Measurements from ENCODE around the gene GPR162.

Gene GPR162

GRCh38 chr12:6823182-6824084 is 1.8 kb downstream of the GPR162 start:
- no peak for DNase-seq

GRCh38 chr12:6824085-6824775 is 2.6 kb downstream of the GPR162 start:
- DNase-seq: no peak

GRCh38 chr12:6824901-6825381 is 3.3 kb downstream of the GPR162 start:
- peak in 1 of 2 experiments; percentile 41 for DNase-seq

- DNase-seq: peak; percentile 78 to 88
Observed at GRCh38 chr12:6825398-6826124, 3.9 kb downstream of the GPR162 start.

GRCh38 chr12:6826125-6826733 is 4.6 kb downstream of the GPR162 start:
- DNase-seq: no peak

- no peak for DNase-seq
Observed at GRCh38 chr12:6826734-6827436, 5.3 kb downstream of the GPR162 start.

GRCh38 chr12:6827437-6827911 is 5.9 kb downstream of the GPR162 start:
- DNase-seq: peak; percentile 61 to 67

- DNase-seq: peak; percentile 43 to 48
Observed at GRCh38 chr12:6827982-6828780, 6.6 kb downstream of the GPR162 start, which contains the start of gene P3H3. P3H3 (plus strand) TSS chr12:6828407; CDS start chr12:6828441, 34 bp downstream.

GRCh38 chr12:6828781-6829535 is 7.3 kb downstream of the GPR162 start:
- DNase-seq: peak; percentile 35 to 59

GRCh38 chr12:6829536-6830220 is 8.1 kb downstream of the GPR162 start:
- peak in 1 of 2 experiments; percentile 59 for DNase-seq

- no peak for DNase-seq
Observed at GRCh38 chr12:6830286-6830890, 8.8 kb downstream of the GPR162 start.

- DNase-seq: no peak
Observed at GRCh38 chr12:6830999-6831398, 9.4 kb downstream of the GPR162 start.

- no peak for DNase-seq
Observed at GRCh38 chr12:6831450-6831995, 9.9 kb downstream of the GPR162 start.

- DNase-seq: no peak
Observed at GRCh38 chr12:6832125-6832524, 10.5 kb downstream of the GPR162 start.

GRCh38 chr12:6833189-6833890 is 11.7 kb downstream of the GPR162 start:
- DNase-seq: no peak

- DNase-seq: no peak
Observed at GRCh38 chr12:6834254-6834653, 12.6 kb downstream of the GPR162 start.

- DNase-seq: no peak
Observed at GRCh38 chr12:6834873-6835272, 13.3 kb downstream of the GPR162 start.

- DNase-seq: no peak
Observed at GRCh38 chr12:6836851-6837250, 15.2 kb downstream of the GPR162 start.

Data from NCI-H1930 (cell line).